ENCODE measurements around the gene UNCX.

DNA sequence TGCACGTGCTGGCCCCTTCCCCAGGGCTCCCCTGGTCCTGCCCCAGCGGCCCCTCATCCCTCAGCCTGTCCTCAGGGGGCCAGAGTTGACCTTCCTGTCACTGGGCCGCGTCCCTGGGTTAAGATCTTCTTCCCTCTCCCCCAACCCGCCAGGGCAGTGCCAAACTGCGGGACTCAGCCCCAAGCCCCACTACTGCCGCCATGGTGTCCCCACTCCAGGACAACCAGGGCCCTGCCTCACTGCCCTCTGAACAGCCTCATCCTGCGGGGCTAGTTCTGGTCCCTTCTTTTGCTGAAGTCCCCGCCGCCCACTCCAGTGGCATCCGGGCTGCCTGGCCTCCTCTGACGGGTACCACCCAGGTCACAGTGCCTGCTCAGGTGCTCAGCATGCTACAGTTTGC lies 37.5 kb downstream of the UNCX start:
- no peak for TF ChIP-seq POLR2A (IDR thresholded peaks at IDR 0.05)
- TF ChIP-seq, protein P1, sequence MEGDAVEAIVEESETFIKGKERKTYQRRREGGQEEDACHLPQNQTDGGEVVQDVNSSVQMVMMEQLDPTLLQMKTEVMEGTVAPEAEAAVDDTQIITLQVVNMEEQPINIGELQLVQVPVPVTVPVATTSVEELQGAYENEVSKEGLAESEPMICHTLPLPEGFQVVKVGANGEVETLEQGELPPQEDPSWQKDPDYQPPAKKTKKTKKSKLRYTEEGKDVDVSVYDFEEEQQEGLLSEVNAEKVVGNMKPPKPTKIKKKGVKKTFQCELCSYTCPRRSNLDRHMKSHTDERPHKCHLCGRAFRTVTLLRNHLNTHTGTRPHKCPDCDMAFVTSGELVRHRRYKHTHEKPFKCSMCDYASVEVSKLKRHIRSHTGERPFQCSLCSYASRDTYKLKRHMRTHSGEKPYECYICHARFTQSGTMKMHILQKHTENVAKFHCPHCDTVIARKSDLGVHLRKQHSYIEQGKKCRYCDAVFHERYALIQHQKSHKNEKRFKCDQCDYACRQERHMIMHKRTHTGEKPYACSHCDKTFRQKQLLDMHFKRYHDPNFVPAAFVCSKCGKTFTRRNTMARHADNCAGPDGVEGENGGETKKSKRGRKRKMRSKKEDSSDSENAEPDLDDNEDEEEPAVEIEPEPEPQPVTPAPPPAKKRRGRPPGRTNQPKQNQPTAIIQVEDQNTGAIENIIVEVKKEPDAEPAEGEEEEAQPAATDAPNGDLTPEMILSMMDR (IDR thresholded peaks at IDR 0.05) = no peak

Measured in breast epithelium (tissue), 3 donors.